Ureter (tissue), 1 donor: Measurements from ENCODE around the gene EDEM3. TPM values are rescaled to one million over a fixed set of nuclear protein-coding genes. Genes with fewer than 3 reads are reported as not detected.
"Not testable (repeated sequence)": the region's sequence is repeated elsewhere in the genome, so short reads cannot be mapped to it uniquely, and the experiment has no call there.

Experiments
- DNase-seq: peaks from one replicate; pipeline ENCODE4 v3.0.0-alpha.2; 2020; ENCODE audit warnings: low spot score
- total RNA-seq: library from RNA; stranded (reverse); gene quantifications from one replicate; pipeline ENCODE4 v1.2.4, GENCODE V29; 2023
- donor health status: DM: yes; HTN: yes; CAD: no.

The EDEM3 gene
- total RNA-seq, 1 donor from 2014 or later: 35.4 TPM

DNA sequence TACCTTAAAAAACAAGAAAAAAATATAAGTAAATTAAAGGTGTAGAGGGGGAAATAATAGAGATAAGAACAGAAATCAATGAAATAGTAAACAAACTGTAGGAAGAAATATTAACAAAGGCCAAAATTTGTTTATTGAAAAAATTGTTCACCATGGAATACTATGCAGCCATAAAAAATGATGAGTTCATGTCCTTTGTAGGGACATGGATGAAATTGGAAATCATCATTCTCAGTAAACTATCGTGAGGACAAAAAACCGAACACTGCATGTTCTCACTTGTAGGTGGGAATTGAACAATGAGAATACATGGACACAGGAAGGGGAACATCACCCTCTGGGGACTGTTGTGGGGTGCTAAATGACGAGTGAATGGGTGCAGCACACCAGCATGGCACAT lies 75.2 kb downstream of the EDEM3 start:
- not testable (repeated sequence) for DNase-seq

DNA sequence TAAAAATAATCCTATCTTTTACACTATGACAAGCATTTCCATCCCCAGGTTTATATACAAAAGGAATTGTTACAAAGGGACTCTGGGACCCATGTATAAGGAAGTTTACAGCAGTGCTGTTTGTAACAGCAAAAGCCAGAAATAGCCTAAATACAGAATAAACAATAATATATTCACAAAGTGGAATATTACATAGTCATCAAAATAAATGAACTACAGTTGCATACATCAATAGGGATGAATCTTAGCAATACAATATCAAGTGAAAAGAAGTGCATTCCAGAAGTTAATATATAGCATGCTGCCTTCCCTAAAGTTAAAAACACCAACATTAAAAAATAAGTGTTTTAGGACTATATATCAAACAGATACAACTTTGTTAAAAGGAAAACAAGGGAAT lies 77.3 kb downstream of the EDEM3 start:
- DNase-seq: no peak

- DNase-seq: no peak
Observed at GRCh38 chr1:184673305-184673704, 81.4 kb downstream of the EDEM3 start.

DNA sequence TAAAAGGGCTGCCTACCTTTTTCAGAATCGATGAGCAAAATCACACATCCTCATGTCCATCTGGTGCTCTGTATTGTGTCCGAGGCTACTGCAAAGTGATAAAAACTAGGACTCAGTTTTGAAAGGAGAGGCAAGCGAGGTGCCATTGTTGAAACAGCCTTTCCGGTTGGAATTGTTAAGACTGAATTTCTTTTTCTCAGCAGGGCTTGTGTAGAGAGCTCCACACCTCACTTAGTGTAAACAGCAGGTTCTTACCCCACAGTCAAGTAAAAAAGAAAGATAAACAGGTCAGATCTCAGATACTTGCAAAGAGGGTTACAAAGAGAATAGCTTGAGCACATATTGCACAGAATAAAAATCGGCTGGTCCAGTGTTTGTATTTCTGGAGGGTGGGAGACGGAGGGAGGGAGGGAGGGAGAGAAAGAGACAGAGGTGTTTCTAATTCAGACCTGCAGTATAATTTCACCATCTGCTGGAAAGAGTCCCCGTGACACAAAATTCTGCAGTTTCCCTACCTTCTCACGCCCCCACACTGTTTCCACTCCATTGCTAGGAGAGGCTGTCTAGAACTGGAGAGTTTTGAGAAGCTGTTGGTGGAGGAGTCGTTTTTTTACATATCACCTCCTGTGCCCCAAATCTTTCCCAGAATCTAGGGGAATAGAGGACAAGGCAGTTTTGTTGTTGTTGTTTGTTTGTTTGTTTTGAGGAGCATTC lies 82.5 kb downstream of the EDEM3 start:
- no peak for DNase-seq

GRCh38 chr1:184669391-184669790 lies 85.3 kb downstream of the EDEM3 start:
- no peak for DNase-seq

GRCh38 chr1:184665360-184665759 lies 89.3 kb downstream of the EDEM3 start:
- no peak for DNase-seq

DNA sequence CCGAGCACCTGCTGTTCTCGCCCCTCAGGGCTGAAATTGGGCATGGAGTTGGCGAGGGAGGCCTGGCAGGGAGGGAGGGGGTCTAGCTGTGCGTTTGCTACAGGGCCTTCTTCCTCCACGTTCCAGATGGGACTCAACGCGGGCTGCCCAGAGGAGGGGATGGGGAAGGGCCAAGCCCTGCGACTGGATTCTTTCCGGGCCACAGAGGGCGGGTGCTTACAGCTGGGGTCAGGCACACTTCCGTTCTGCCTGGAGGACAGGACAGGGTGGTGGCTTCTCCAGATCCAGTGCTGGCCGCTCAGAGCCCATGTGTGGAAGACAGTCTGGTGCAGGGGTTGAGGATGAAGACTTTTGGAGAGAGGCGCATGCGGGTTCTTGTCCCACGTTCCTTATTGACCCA lies 90.0 kb downstream of the EDEM3 start:
- DNase-seq: no peak

GRCh38 chr1:184664042-184664660 lies 90.5 kb downstream of the EDEM3 start:
- DNase-seq: peak; percentile 83

DNA sequence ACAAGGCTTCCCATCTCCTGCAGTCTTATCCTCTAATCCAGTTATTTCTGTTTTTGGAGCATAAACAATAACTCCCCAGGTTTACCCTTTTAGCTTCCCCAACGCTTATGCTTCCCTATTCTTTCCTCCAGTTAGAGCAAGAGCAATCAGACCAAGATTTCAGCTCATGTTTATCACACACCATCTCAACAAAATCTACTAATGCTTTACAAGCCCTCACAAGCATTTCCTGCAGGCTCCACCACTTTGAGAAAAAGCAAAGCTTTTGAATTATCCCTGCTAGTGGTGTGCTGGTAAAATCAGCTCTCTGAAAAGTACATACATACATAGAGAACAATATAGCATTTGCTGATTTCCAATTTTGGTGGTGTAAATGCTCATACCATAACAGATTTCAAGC lies 92.9 kb downstream of the EDEM3 start:
- no peak for DNase-seq

- DNase-seq: no peak
Observed at GRCh38 chr1:184660462-184661191, 94.0 kb downstream of the EDEM3 start.

DNA sequence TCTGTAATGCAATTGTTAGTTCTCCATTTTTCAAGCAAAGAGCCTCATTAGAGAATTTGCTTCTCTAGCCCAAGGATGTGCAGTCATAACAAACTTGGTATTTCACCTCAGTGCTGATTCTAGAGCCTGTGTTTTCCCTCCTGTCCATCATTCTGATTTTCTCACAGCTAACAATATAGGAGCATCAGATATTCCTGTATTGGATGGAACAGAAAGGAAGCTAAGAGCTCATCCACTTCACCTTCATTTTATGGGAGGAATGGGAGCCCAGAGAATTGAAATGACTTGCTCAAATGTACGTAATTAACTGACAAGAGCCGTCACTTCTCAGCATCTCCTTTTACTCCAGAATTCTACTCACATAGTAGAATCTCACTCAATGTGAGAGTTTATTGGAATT lies 96.6 kb downstream of the EDEM3 start:
- no peak for DNase-seq

- no peak for DNase-seq
Observed at GRCh38 chr1:184656221-184656620, 98.4 kb downstream of the EDEM3 start.

DNA sequence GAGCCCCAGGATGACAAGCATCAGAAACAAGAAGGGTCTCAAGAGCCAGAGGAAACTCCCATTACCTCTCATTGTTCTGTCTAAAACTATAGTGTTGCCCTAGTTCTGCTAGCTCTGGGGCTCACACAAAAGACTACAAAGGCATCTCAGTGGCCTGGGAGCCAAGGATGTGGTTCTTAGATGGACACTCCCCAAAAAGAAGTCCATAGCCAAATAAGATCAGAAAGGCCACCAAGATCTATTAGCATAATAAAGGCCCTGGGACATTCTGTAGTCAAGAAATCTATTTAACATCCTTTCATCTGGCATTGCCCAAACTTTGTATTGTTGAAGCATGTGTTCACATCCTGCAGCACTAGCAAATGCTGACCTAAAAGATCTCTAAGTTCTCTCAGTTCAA lies 99.5 kb downstream of the EDEM3 start:
- no peak for DNase-seq

GRCh38 chr1:184650177-184650866 lies 104.3 kb downstream of the EDEM3 start:
- DNase-seq: no peak

DNA sequence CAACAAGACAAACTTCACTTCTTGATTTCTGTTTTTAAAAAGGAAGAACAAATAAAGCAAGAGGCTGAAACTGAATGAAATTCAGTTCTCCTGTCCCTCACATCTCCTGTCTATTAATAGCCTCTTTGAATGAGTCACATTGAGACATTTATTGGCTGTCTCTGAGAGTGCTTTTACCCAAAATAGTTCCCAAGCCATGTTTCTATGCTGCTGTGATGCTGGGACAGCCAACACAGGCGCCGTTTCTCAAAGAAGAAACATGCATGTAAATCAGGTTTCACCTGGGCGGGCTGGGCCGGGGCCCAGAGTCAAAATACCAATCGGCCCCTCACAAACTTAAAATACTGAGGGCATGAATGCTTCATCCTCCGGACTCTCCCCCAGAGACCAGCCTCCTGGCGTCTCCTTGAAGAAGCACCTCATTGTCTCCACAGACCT lies 105.2 kb downstream of the EDEM3 start:
- no peak for DNase-seq

- no peak for DNase-seq
Observed at GRCh38 chr1:184648856-184649201, 105.8 kb downstream of the EDEM3 start.

GRCh38 chr1:184648160-184648855 lies 106.3 kb downstream of the EDEM3 start:
- no peak for DNase-seq

- no peak for DNase-seq
Observed at GRCh38 chr1:184647471-184647870, 107.2 kb downstream of the EDEM3 start.

- DNase-seq: no peak
Observed at GRCh38 chr1:184646824-184647223, 107.8 kb downstream of the EDEM3 start.

GRCh38 chr1:184646178-184646701 lies 108.4 kb downstream of the EDEM3 start:
- DNase-seq: no peak

DNA sequence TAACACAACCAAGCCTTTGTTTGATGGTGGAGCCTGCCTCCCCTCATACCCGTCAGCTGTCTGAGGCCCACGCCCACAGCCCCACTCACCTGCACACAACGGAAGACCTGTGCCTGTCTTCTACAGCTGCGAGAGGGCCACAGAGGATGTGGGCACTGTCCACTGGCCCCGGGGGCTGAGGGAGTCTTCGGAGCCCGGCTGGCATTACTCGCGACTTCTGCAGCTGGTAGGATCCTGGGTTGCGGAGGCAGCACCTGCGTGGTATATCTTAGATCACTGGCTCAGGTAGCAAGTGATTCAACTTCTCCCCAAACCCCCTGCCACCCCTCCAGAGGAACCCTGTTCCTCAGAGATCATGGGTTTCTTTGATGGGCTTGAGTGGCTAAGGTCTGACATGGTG lies 109.9 kb downstream of the EDEM3 start:
- no peak for DNase-seq

DNA sequence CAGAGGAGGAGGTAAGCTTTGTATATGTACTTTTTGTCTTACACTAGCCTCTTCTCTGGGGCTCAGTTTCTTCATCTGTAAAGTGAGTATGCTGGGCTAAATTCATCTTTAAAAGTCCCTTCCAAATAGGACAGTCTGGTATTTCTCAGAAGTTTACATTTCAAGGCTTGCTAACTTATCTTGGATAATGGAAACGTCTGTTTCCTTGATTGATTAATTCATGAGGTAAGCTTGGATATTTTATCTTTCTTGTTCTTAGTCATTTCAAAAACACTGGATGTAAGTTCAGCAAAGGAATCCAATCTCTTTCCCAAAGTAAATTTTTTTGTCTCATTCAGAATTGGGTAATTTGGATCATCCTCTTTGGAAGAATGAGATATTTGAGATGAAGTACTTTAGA lies 111.0 kb downstream of the EDEM3 start:
- DNase-seq: no peak
